Sigmoid colon (tissue), 7 donors: Measurements from ENCODE around the gene RABGAP1. TPM values are rescaled to one million over a fixed set of nuclear protein-coding genes. Genes with fewer than 3 reads are reported as not detected.

ENCODE experiments used
- DNase-seq: peaks from one replicate; pipeline ENCODE4 v3.0.0-alpha.2; 2019
- H3K27ac ChIP-seq, 4 donors: fragments of 200-600 bp; sonication (generic); one replicate each; pipeline ENCODE4 v1.5.1; 2016 to 2019; ENCODE audit warnings: mild to moderate bottlenecking in 1 of 4
- H3K27me3 ChIP-seq, 3 donors: fragments of 200-600 bp; sonication (generic); one replicate each; pipeline ENCODE4 v1.5.1; 2019; ENCODE audit warnings: mild to moderate bottlenecking in 1 of 3
- H3K36me3 ChIP-seq, 4 donors: fragments of 200-600 bp; sonication (generic); one replicate each; pipeline ENCODE4 v1.5.1; 2016 to 2019
- H3K4me1 ChIP-seq, 4 donors: fragments of 200-600 bp; sonication (generic); one replicate each; pipeline ENCODE4 v1.5.1; 2017 to 2019
- H3K4me3 ChIP-seq, 4 donors: fragments of 200-600 bp; sonication (generic); one replicate each; pipeline ENCODE4 v1.5.1; 2017 to 2019; ENCODE audit warnings: mild to moderate bottlenecking in 2 of 4, moderate library complexity in 1 of 4
- H3K9me3 ChIP-seq, 4 donors: fragments of 200-600 bp in 3 of 4; sonication (generic) in 3 of 4; one replicate each; pipeline versions ENCODE4 v1.5.1 to v1.6.1; 2013 to 2019
- EP300 ChIP-seq, 4 donors: sonication (generic); formaldehyde crosslinking; IDR thresholded peaks; one replicate each; pipeline ENCODE4 v1.6.1; 2017; ENCODE audit warnings: antibody characterized with exemption in 4 of 4
- POLR2A ChIP-seq, 2 donors: fragments of 450-650 bp; IDR thresholded peaks; one replicate each; pipeline ENCODE4 v1.6.1; 2016; ENCODE audit warnings: antibody characterized with exemption in 2 of 2, mild to moderate bottlenecking in 2 of 2, moderate library complexity in 2 of 2
- POLR2AphosphoS5 ChIP-seq, 4 donors: sonication (generic); formaldehyde crosslinking; IDR thresholded peaks; one replicate each; pipeline ENCODE4 v1.6.1; 2017; ENCODE audit warnings: antibody characterized with exemption in 4 of 4
- WGBS, 2 donors: extraction: QIAGEN DNeasy Blood & Tissue Kit; methylation state at CpG; one replicate each; pipeline ENCODE4 v1.1.7; 2013; 5-methylcytosine and 5-hydroxymethylcytosine counted together
- intact Hi-C: fragments of 100-400 bp; cut with DNase I; formaldehyde crosslinking; loops from one replicate; pipeline ENCODE4 v1.15.1; 2023
- polyA plus RNA-seq, 3 donors: library from polyadenylated mRNA; stranded (reverse); fragments of 200-250 nt; gene quantifications; one replicate each; pipeline ENCODE4 v1.2.3, GENCODE V29; 2013
- total RNA-seq, 4 donors: library from RNA; depleted of rRNA; stranded (reverse); fragments of >200 nt; gene quantifications; one replicate each; pipeline ENCODE4 v1.1.0, GENCODE V29; 2016
- TF ChIP-seq, protein P1 (sequence below), 4 experiments: fragments of 450-650 bp in 3 of 4; fragments of 200-600 bp in 1 of 4; IDR thresholded peaks; one replicate each; pipeline ENCODE4 v1.5.1; 2016 to 2019; ENCODE audit warnings: antibody characterized with exemption in 4 of 4, mild to moderate bottlenecking in 3 of 4, moderate library complexity in 2 of 4
- donor health status: healthy with polysubstance abuse.
- donor health status: Bipolar disorder and iron deficiency.
- donor health status: healthy.

Gene RABGAP1
- total and polyA plus RNA-seq, 7 donors: 12.5 to 110 (median 90.6) TPM

- no peak for DNase-seq
- H3K27me3 ChIP-seq: no peaks in the 10 kb centered on the region
- TF ChIP-seq POLR2AphosphoS5 (IDR thresholded peaks at IDR 0.05) (no peak), EP300 (IDR thresholded peaks at IDR 0.05) (no peak), POLR2A (IDR thresholded peaks at IDR 0.05) (no peak)
- TF ChIP-seq, protein P1, sequence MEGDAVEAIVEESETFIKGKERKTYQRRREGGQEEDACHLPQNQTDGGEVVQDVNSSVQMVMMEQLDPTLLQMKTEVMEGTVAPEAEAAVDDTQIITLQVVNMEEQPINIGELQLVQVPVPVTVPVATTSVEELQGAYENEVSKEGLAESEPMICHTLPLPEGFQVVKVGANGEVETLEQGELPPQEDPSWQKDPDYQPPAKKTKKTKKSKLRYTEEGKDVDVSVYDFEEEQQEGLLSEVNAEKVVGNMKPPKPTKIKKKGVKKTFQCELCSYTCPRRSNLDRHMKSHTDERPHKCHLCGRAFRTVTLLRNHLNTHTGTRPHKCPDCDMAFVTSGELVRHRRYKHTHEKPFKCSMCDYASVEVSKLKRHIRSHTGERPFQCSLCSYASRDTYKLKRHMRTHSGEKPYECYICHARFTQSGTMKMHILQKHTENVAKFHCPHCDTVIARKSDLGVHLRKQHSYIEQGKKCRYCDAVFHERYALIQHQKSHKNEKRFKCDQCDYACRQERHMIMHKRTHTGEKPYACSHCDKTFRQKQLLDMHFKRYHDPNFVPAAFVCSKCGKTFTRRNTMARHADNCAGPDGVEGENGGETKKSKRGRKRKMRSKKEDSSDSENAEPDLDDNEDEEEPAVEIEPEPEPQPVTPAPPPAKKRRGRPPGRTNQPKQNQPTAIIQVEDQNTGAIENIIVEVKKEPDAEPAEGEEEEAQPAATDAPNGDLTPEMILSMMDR (IDR thresholded peaks at IDR 0.05): no peak
- H3K4me1 ChIP-seq: peaks cover 0 to 56% (median 46%) of the 10 kb centered on the region in 4 donors
- intact Hi-C loops: no loop called here
- H3K27ac ChIP-seq: peak overlapping the region; percentile 23 to 69 (median 48)
- no peak overlapping the region for H3K4me3 ChIP-seq
- peaks cover 0 to 8% (median 3%) of the 10 kb centered on the region in 4 donors for H3K36me3 ChIP-seq
- H3K9me3 ChIP-seq: no peaks in the 10 kb centered on the region
These were observed 112.2 kb downstream of the RABGAP1 start for GRCh38 chr9:123053046-123053445.

GRCh38 chr9:123053711-123054110, 112.9 kb downstream of the RABGAP1 start:
- intact Hi-C loops: no loop called here
- Histone ChIP-seq H3K4me1 (peaks cover 0 to 52% (median 39%) of the 10 kb centered on the region in 4 donors), H3K9me3 (no peaks in the 10 kb centered on the region), H3K4me3 (no peak overlapping the region), H3K27me3 (no peaks in the 10 kb centered on the region), H3K27ac (peak overlapping the region; percentile 23 to 69 (median 48)), H3K36me3 (peaks cover 0 to 8% (median 3%) of the 10 kb centered on the region in 4 donors)
- 39 to 73% methylated on average over 2 of the region's 2 CpGs for WGBS, 2 donors
- TF ChIP-seq, protein P1 (IDR thresholded peaks at IDR 0.05): no peak
- DNase-seq: no peak

GRCh38 chr9:123058834-123059233, 118.0 kb downstream of the RABGAP1 start:
- H3K9me3 ChIP-seq: no peaks in the 10 kb centered on the region
- H3K36me3 ChIP-seq: peaks cover 0 to 8% (median 3%) of the 10 kb centered on the region in 4 donors
- intact Hi-C loops: no loop called here
- H3K27me3 ChIP-seq: no peaks in the 10 kb centered on the region
- 30 to 69% methylated on average over 1 of the region's 1 CpG for WGBS, 2 donors
- DNase-seq: no peak
- H3K4me3 ChIP-seq: no peak overlapping the region
- peak in 2 of 4 donors; percentile 35 to 41 for TF ChIP-seq EP300 (IDR thresholded peaks at IDR 0.05)
- peak in 3 of 4 donors; percentile 14 to 44 (median 27) for TF ChIP-seq POLR2AphosphoS5 (IDR thresholded peaks at IDR 0.05)
- no peak for TF ChIP-seq POLR2A (IDR thresholded peaks at IDR 0.05)
- H3K4me1 ChIP-seq: peaks cover 0 to 33% (median 21%) of the 10 kb centered on the region in 4 donors
- no peak overlapping the region for H3K27ac ChIP-seq

DNA sequence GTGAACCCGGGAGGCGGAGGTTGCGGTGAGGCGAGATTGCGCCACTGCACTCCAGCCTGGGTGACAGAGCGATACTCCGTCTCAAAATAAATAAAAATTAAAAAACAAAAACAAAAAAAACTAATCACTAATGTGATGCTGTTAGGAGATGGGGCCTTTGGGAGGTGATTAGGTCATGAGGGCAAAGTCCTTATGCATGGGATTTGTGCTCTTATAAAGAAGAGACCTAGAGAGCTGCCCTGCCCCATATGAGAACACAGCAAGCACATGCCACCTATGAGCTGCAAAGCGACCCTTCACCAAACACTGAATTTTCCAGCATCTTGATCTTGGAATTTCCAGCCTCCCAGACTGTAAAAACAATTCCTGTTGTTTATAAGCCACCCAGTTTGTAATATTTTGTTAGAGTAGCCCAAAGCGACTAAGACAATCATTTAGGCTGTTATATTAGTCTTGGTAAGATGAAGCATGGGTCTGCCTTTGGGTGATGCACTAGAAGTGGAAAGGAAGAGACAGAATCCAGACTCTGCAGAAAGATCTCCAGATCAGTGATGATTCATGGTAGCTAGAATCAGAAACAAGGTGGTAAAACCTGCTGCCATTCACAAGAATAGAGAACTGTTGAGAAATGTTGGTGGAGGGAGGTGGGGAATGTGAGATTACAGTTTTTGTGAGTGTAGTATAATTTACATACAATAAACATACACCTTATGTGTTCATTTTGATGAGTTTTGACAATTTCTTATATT, 118.8 kb downstream of the RABGAP1 start:
- intact Hi-C loops: no loop called here
- TF ChIP-seq, protein P1 (IDR thresholded peaks at IDR 0.05): no peak
- TF ChIP-seq EP300 (IDR thresholded peaks at IDR 0.05) (no peak), POLR2AphosphoS5 (IDR thresholded peaks at IDR 0.05) (no peak), POLR2A (IDR thresholded peaks at IDR 0.05) (no peak)
- peak overlapping the region in 1 of 4 donors; percentile 12 for H3K27ac ChIP-seq
- DNase-seq: no peak
- H3K4me3 ChIP-seq: no peak overlapping the region
- 97% methylated on average over 9 of the region's 9 CpGs for WGBS, 2 donors
- peaks cover 0 to 7% (median 3%) of the 10 kb centered on the region in 4 donors for H3K36me3 ChIP-seq
- H3K27me3 ChIP-seq: no peaks in the 10 kb centered on the region
- no peaks in the 10 kb centered on the region for H3K9me3 ChIP-seq
- H3K4me1 ChIP-seq: peaks cover 0 to 29% (median 20%) of the 10 kb centered on the region in 4 donors

DNA sequence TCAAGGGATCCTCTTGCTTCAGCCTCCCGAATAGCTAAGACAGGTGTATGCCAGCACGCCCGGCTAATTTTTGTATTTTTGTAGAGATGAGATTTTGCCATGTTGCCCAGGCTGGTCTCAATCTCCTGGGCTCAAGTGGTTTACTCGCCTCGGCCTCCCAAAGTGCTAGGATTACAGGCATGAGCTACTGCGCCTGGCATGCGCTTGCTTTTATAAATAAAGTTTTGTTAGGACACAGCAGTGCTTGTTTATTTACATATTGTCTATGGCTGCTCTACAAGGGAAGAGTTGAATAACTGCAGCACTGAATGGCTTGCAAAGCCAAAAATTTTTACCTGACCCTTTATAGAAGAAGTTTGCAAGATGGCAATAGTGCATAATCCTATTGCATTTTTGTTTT, 120.4 kb downstream of the RABGAP1 start:
- 95% methylated on average over 7 of the region's 7 CpGs for whole genome bisulfite sequencing, 2 donors
- Histone ChIP-seq H3K27me3 (no peaks in the 10 kb centered on the region), H3K27ac (no peak overlapping the region), H3K36me3 (peaks cover 0 to 14% (median 7%) of the 10 kb centered on the region in 4 donors), H3K4me3 (no peak overlapping the region), H3K9me3 (no peaks in the 10 kb centered on the region), H3K4me1 (peaks cover 0 to 32% (median 20%) of the 10 kb centered on the region in 4 donors)
- intact Hi-C loops: no loop called here
- TF ChIP-seq, protein P1 (IDR thresholded peaks at IDR 0.05): no peak
- TF ChIP-seq EP300 (IDR thresholded peaks at IDR 0.05) (no peak), POLR2AphosphoS5 (IDR thresholded peaks at IDR 0.05) (no peak), POLR2A (IDR thresholded peaks at IDR 0.05) (no peak)
- no peak for DNase-seq
